SK-N-MC (cell line): ENCODE data around the gene RANBP17.

Experiments used
- EZH2 ChIP-seq: fragments of 200-600 bp; sonication (generic); IDR thresholded peaks from one replicate; pipeline ENCODE4 v1.6.1; 2017; ENCODE audit warnings: antibody characterized with exemption
- FOXP2 ChIP-seq: optimal IDR thresholded peaks from 2 replicates; pipeline ENCODE3; 2011; ENCODE audit warnings: mild to moderate bottlenecking, moderate library complexity; ENCODE audit not compliant: insufficient read depth; ENCODE audit errors: extremely low read length, control extremely low read depth
- POLR2AphosphoS5 ChIP-seq: IDR thresholded peaks from 2 replicates; pipeline ENCODE4 v1.6.1; 2012; ENCODE audit warnings: mild to moderate bottlenecking, low read depth, low read length, borderline replicate concordance

DNA sequence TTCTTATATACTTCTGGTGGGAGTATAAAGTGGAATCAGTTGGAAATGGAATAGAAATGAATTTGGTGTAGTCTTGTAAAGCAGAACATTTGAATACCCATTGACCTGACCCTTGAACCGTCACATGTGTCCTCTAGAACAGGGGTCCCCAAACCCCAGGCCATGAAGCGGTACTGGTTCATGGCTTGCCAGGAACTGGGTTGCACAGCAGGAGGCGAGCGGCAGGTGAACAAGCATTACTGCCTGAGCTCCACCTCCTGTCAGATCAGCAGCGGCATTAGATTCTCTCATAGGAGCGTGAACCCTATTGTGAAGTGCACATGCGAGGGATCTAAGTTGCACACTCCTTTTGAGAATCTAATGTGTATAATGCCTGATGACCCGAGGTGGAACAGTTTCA, 80.0 kb downstream of the RANBP17 start:
- no peak for TF ChIP-seq EZH2
- no peak for TF ChIP-seq POLR2AphosphoS5
- TF ChIP-seq FOXP2, result no peak
